ENCODE measurements around the gene IHH.

Gene IHH

GRCh38 chr2:219031005-219031738 is 29.5 kb downstream of the IHH start:
- Histone ChIP-seq H3K4me3 (no peak overlapping the region), H3K27ac (no peak overlapping the region)
- no peak for TF ChIP-seq CTCF (IDR thresholded peaks at IDR 0.05)
- no peak for DNase-seq (ENCODE audit: low spot score)

DNA sequence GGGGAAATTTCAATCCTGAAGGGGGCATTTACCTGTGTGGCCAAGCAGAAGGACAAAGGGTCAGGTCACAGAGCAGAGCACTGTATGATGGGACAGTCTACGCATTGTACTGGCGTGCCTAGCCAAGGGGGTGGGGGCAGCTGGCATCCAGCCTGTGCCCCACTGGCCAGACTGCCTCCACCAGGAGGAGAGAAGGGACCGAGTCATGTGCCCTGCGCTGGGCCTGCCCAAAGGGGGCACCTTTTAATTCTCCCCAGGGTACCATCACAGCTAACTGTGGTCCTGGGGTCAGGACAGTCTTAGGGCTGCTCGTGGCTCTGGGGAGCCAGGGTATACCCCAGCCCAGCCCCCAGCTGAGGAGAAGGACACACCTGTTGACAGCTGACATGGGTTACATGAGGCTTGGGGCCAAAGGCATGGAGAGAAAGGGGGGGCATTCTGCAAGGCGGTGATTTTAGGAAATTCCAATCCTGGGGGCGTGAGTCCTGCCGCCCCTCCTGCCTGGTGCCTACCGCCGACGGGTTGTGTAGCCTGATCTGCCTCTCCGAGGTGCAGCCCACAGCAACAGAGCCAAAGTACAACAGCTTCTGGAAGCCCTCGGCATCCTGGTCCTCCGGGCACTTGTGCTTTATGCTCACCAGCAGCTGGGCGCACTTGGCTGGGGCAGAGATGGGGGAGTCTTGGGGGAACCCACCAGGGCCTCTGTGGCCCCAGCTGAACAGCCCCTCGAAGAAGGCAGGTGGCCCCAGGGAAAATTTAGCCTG is 30.4 kb downstream of the IHH start:
- no peak overlapping the region for H3K4me3 ChIP-seq
- no peak overlapping the region for H3K27ac ChIP-seq
- DNase-seq (ENCODE audit: low spot score) = no peak
- no peak for TF ChIP-seq CTCF (IDR thresholded peaks at IDR 0.05)

GRCh38 chr2:219029829-219030165 is 30.9 kb downstream of the IHH start:
- H3K27ac ChIP-seq = no peak overlapping the region
- peak; percentile 93 for TF ChIP-seq CTCF (IDR thresholded peaks at IDR 0.05)
- H3K4me3 ChIP-seq = no peak overlapping the region
- DNase-seq (ENCODE audit: low spot score) = no peak

DNA sequence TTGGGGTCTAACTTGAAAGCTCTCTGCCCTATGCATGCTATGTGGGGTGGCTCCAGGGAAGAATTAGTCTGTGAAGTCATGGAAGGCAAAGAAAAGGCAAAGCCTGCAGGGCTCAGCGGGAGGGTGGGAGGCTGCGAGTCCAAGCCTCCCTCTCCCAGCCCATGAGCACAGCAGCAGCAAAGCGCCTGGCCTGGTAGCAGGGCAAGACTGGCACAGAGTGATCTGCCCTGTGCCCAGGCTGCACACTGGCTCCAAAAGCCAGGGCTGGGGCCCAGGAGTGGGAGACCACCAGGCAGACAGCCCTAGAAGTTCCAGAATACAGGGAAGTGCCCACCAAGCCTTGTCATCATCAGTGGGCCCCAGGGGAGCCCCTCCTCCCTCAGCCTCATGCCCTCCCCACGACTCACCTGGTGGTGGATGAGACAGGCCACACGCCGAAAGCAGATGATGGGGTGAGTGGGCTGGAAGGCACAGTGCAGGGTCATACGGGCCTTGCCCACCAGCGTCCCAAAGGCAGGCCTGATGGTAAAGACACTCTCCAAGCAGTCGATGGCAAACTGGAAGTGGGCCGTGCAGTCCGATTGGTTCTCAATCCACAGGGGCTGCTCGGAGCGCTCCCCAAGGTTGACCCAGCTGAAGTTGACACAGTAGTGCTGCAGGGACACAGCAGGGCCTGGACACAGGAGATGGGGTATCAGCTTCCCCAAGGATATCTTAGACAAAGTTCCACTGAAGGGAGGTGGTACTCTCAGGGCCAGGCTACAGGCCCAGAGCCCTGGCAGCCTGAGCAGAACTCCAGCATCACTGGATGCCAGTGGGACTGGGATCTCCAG is 31.5 kb downstream of the IHH start:
- DNase-seq (ENCODE audit: low spot score) = no peak
- H3K4me3 ChIP-seq = no peak overlapping the region
- no peak overlapping the region for H3K27ac ChIP-seq
- no peak for TF ChIP-seq CTCF (IDR thresholded peaks at IDR 0.05)

DNA sequence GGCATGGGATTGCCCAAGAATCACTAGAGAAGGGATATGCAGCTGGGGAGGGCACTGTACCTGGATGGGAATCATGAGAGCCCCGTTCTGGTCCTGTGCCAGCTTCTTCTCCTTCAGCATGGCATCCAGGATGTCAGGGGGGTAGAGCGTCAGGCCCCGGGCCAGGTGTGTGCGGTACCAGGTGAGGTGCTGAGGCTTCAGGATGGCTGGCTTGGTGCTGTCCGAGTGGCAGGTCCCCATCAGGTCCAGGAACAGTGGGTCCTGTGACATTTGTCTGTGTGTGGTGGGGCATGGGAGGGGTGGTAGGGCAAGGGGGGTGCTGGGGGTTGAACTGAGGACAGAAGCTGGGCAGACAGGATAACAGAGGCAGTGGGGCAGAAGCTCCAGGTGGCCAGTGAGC is 32.6 kb downstream of the IHH start:
- DNase-seq (ENCODE audit: low spot score) = no peak
- H3K4me3 ChIP-seq = no peak overlapping the region
- TF ChIP-seq CTCF (IDR thresholded peaks at IDR 0.05) = no peak
- H3K27ac ChIP-seq = no peak overlapping the region

GRCh38 chr2:219027511-219028055 is 33.1 kb downstream of the IHH start:
- no peak for DNase-seq (ENCODE audit: low spot score)
- TF ChIP-seq CTCF (IDR thresholded peaks at IDR 0.05) = no peak

More at GRCh38 chr2:219027511-219028055, 33.1 kb downstream of the IHH start:
- no peak overlapping the region for H3K4me3 ChIP-seq
- H3K27ac ChIP-seq = no peak overlapping the region
